Skeletal muscle cell (primary cell): Measurements from ENCODE around the gene SLC4A7.

Source experiments
- DNase-seq: peaks from one replicate; pipeline ENCODE4 v3.0.0-alpha.2; 2010; ENCODE audit warnings: low read depth
- H3K4me3 ChIP-seq: 2 replicates; pipeline ENCODE4 v1.5.1; 2011; ENCODE audit warnings: low read depth, mild to moderate bottlenecking, control low read depth, low read length, moderate library complexity

Gene SLC4A7

GRCh38 chr3:27378331-27378730, 105.9 kb downstream of the SLC4A7 start:
- H3K4me3 ChIP-seq, result no peak overlapping the region
- no peak for DNase-seq

- DNase-seq, result no peak
- no peak overlapping the region for H3K4me3 ChIP-seq
Observed at GRCh38 chr3:27376109-27376772, 107.9 kb downstream of the SLC4A7 start.

GRCh38 chr3:27368831-27369607, 115.2 kb downstream of the SLC4A7 start, which contains the start of gene NEK10:
NEK10 (minus strand) TSS chr3:27369383; CDS start chr3:27352882, 16,501 bp downstream.
- DNase-seq, result peak; percentile 61
- peak within 1 kb of the TSS; percentile 65 for H3K4me3 ChIP-seq

- DNase-seq, result no peak
- H3K4me3 ChIP-seq, result no peak overlapping the region
Observed at GRCh38 chr3:27366062-27366591, 118.1 kb downstream of the SLC4A7 start.

- DNase-seq, result peak; percentile 33
- no peak overlapping the region for H3K4me3 ChIP-seq
Observed at GRCh38 chr3:27360113-27361078, 123.8 kb downstream of the SLC4A7 start.

GRCh38 chr3:27358372-27358771, 125.8 kb downstream of the SLC4A7 start:
- no peak overlapping the region for H3K4me3 ChIP-seq
- no peak for DNase-seq

GRCh38 chr3:27357665-27358258, 126.4 kb downstream of the SLC4A7 start:
- DNase-seq, result peak; percentile 9

GRCh38 chr3:27356976-27357375, 127.2 kb downstream of the SLC4A7 start:
- peak; percentile 11 for DNase-seq
- no peak overlapping the region for H3K4me3 ChIP-seq

More at GRCh38 chr3:27357665-27358258, 126.4 kb downstream of the SLC4A7 start:
- H3K4me3 ChIP-seq, result no peak overlapping the region

- DNase-seq, result peak; percentile 2
- H3K4me3 ChIP-seq, result no peak overlapping the region
Observed at GRCh38 chr3:27354588-27355203, 129.5 kb downstream of the SLC4A7 start.

GRCh38 chr3:27354161-27354560, 130.0 kb downstream of the SLC4A7 start:
- no peak for DNase-seq

GRCh38 chr3:27353221-27353620, 131.0 kb downstream of the SLC4A7 start:
- peak; percentile 13 for DNase-seq
- no peak overlapping the region for H3K4me3 ChIP-seq

More at GRCh38 chr3:27354161-27354560, 130.0 kb downstream of the SLC4A7 start:
- no peak overlapping the region for H3K4me3 ChIP-seq

- no peak for DNase-seq
Observed at GRCh38 chr3:27352047-27352446, 132.1 kb downstream of the SLC4A7 start.

GRCh38 chr3:27349832-27350231, 134.4 kb downstream of the SLC4A7 start:
- no peak overlapping the region for H3K4me3 ChIP-seq

More at GRCh38 chr3:27352047-27352446, 132.1 kb downstream of the SLC4A7 start:
- H3K4me3 ChIP-seq, result no peak overlapping the region

GRCh38 chr3:27345959-27346865, 138.0 kb downstream of the SLC4A7 start:
- H3K4me3 ChIP-seq, result no peak overlapping the region
- DNase-seq, result no peak

More at GRCh38 chr3:27349832-27350231, 134.4 kb downstream of the SLC4A7 start:
- DNase-seq, result no peak

GRCh38 chr3:27345493-27345892, 138.7 kb downstream of the SLC4A7 start:
- DNase-seq, result no peak
- no peak overlapping the region for H3K4me3 ChIP-seq

- DNase-seq, result no peak
- no peak overlapping the region for H3K4me3 ChIP-seq
Observed at GRCh38 chr3:27345045-27345444, 139.1 kb downstream of the SLC4A7 start.

GRCh38 chr3:27344192-27344591, 140.0 kb downstream of the SLC4A7 start:
- H3K4me3 ChIP-seq, result no peak overlapping the region
- no peak for DNase-seq
